Brain pericyte (primary cell): ENCODE data around the gene LORICRIN.
"Not testable (repeated sequence)": the region's sequence is repeated elsewhere in the genome, so short reads cannot be mapped to it uniquely, and the experiment has no call there.

Source experiments
- DNase-seq: peaks from one replicate; pipeline ENCODE4 v3.0.0-alpha.2; 2012; ENCODE audit warnings: low read depth, low spot score

The LORICRIN gene

GRCh38 chr1:153259387-153259786 lies at the start of gene LORICRIN:
TSS of gene LORICRIN (plus strand) at chr1:153259687. CDS start at chr1:153260950, 1,263 bp downstream.
- no peak for DNase-seq

- DNase-seq: no peak
Observed at GRCh38 chr1:153210206-153210605, 49.3 kb upstream of the LORICRIN start.

GRCh38 chr1:153212201-153212600 lies 47.3 kb upstream of the LORICRIN start:
- DNase-seq: no peak

- DNase-seq: no peak
Observed at GRCh38 chr1:153213519-153213918, 46.0 kb upstream of the LORICRIN start.

- DNase-seq: no peak
Observed at GRCh38 chr1:153217212-153217611, 42.3 kb upstream of the LORICRIN start, which contains the start of gene PRR9. TSS of gene PRR9 (plus strand) at chr1:153217584. CDS start at chr1:153218145, 561 bp downstream.

- DNase-seq: no peak
Observed at GRCh38 chr1:153217744-153218416, 41.6 kb upstream of the LORICRIN start.

GRCh38 chr1:153220606-153221303 lies 38.7 kb upstream of the LORICRIN start:
- no peak for DNase-seq

GRCh38 chr1:153223040-153223891 lies 36.2 kb upstream of the LORICRIN start:
- DNase-seq: not testable (repeated sequence)

GRCh38 chr1:153227810-153228209 lies 31.7 kb upstream of the LORICRIN start:
- DNase-seq: no peak

GRCh38 chr1:153228491-153228890 lies 31.0 kb upstream of the LORICRIN start:
- no peak for DNase-seq

- DNase-seq: not testable (repeated sequence)
Observed at GRCh38 chr1:153229076-153229829, 30.2 kb upstream of the LORICRIN start.

GRCh38 chr1:153231363-153231762 lies 28.1 kb upstream of the LORICRIN start:
- no peak for DNase-seq

- no peak for DNase-seq
Observed at GRCh38 chr1:153231785-153232184, 27.7 kb upstream of the LORICRIN start.

GRCh38 chr1:153232553-153232952 lies 26.9 kb upstream of the LORICRIN start:
- no peak for DNase-seq

GRCh38 chr1:153233448-153233847 lies 26.0 kb upstream of the LORICRIN start:
- DNase-seq: no peak

GRCh38 chr1:153238527-153238926 lies 21.0 kb upstream of the LORICRIN start:
- DNase-seq: no peak

GRCh38 chr1:153242160-153242559 lies 17.3 kb upstream of the LORICRIN start:
- no peak for DNase-seq

- DNase-seq: no peak
Observed at GRCh38 chr1:153245466-153245865, 14.0 kb upstream of the LORICRIN start.

GRCh38 chr1:153246018-153246417 lies 13.5 kb upstream of the LORICRIN start:
- DNase-seq: no peak

- DNase-seq: no peak
Observed at GRCh38 chr1:153246825-153247224, 12.7 kb upstream of the LORICRIN start.

- no peak for DNase-seq
Observed at GRCh38 chr1:153248176-153248879, 11.2 kb upstream of the LORICRIN start.
